GM18870 (cell line): ENCODE data around the gene NACC2.

Experiments
- ATAC-seq: cut with Tn5 transposase; IDR thresholded peaks from one replicate; pipeline ENCODE4 v1.9.1; 2021; ENCODE audit warnings: moderate library complexity; ENCODE audit not compliant: unreplicated experiment

The NACC2 gene

GRCh38 chr9:136059851-136060670 lies 35.0 kb downstream of the NACC2 start:
- no peak for ATAC-seq

- ATAC-seq = no peak
These were observed 35.7 kb downstream of the NACC2 start for GRCh38 chr9:136059321-136059791.

GRCh38 chr9:136058801-136059302 lies 36.2 kb downstream of the NACC2 start:
- no peak for ATAC-seq

- no peak for ATAC-seq
These were observed 37.0 kb downstream of the NACC2 start for GRCh38 chr9:136058084-136058483.

GRCh38 chr9:136057236-136058081 lies 37.6 kb downstream of the NACC2 start:
- ATAC-seq = no peak

- no peak for ATAC-seq
These were observed 38.4 kb downstream of the NACC2 start for GRCh38 chr9:136056546-136057235.

GRCh38 chr9:136055715-136056545 lies 39.2 kb downstream of the NACC2 start:
- ATAC-seq = no peak

- no peak for ATAC-seq
These were observed 40.0 kb downstream of the NACC2 start for GRCh38 chr9:136054798-136055714.

GRCh38 chr9:136054146-136054545 lies 40.9 kb downstream of the NACC2 start:
- ATAC-seq = no peak

GRCh38 chr9:136053757-136054142 lies 41.3 kb downstream of the NACC2 start:
- ATAC-seq = no peak

- ATAC-seq = no peak
These were observed 41.9 kb downstream of the NACC2 start for GRCh38 chr9:136052991-136053756.

GRCh38 chr9:136052472-136052880 lies 42.6 kb downstream of the NACC2 start:
- no peak for ATAC-seq

GRCh38 chr9:136051837-136052471 lies 43.1 kb downstream of the NACC2 start:
- ATAC-seq = no peak

GRCh38 chr9:136051453-136051836 lies 43.6 kb downstream of the NACC2 start:
- no peak for ATAC-seq

- no peak for ATAC-seq
These were observed 44.2 kb downstream of the NACC2 start for GRCh38 chr9:136050701-136051452.

- no peak for ATAC-seq
These were observed 44.8 kb downstream of the NACC2 start for GRCh38 chr9:136050266-136050700.
